Thyroid gland (tissue), 4 donors: ENCODE data around the gene SKIC2.

Source experiments
- POLR2A ChIP-seq, 2 donors: fragments of 450-650 bp; IDR thresholded peaks; one replicate each; pipeline ENCODE4 v1.6.1; 2017; ENCODE audit warnings: antibody characterized with exemption in 2 of 2, mild to moderate bottlenecking in 2 of 2, moderate library complexity in 1 of 2
- TF ChIP-seq, protein P1 (sequence below), 6 experiments: fragments of 200-600 bp in 3 of 6; fragments of 450-650 bp in 3 of 6; sonication (generic) in 3 of 6; IDR thresholded peaks; one replicate each; pipeline ENCODE4 v1.5.1; 2016 to 2019; ENCODE audit warnings: antibody characterized with exemption in 6 of 6, mild to moderate bottlenecking in 2 of 6, inconsistent platforms in 1 of 6, moderate library complexity in 1 of 6

DNA sequence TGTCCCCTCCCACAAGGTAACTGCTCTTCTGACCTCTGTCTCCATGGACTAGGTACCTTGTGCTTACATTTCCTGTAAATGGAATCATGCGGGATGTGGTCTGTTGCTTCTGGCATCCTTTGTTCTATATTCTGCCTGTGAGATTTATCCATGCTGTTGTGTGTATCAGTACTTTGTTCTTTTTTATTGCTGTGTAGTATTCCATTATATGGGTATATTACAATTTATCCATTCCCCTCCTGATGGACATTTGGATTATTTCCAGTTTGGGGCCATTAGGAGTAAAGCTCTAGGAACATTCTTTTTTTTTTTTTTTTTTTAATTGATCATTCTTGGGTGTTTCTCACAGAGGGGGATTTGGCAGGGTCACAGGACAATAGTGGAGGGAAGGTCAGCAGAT, 28.0 kb upstream of the SKIC2 start:
- TF ChIP-seq, protein P1, sequence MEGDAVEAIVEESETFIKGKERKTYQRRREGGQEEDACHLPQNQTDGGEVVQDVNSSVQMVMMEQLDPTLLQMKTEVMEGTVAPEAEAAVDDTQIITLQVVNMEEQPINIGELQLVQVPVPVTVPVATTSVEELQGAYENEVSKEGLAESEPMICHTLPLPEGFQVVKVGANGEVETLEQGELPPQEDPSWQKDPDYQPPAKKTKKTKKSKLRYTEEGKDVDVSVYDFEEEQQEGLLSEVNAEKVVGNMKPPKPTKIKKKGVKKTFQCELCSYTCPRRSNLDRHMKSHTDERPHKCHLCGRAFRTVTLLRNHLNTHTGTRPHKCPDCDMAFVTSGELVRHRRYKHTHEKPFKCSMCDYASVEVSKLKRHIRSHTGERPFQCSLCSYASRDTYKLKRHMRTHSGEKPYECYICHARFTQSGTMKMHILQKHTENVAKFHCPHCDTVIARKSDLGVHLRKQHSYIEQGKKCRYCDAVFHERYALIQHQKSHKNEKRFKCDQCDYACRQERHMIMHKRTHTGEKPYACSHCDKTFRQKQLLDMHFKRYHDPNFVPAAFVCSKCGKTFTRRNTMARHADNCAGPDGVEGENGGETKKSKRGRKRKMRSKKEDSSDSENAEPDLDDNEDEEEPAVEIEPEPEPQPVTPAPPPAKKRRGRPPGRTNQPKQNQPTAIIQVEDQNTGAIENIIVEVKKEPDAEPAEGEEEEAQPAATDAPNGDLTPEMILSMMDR (IDR thresholded peaks at IDR 0.05): no peak
- TF ChIP-seq POLR2A (IDR thresholded peaks at IDR 0.05): no peak
